Measurements from ENCODE around the gene CAMKMT.
"Not testable (repeated sequence)": the region's sequence is repeated elsewhere in the genome, so short reads cannot be mapped to it uniquely, and the experiment has no call there.

The CAMKMT gene

GRCh38 chr2:44549856-44550255, 188.1 kb downstream of the CAMKMT start:
- no peak for DNase-seq (ENCODE audit: low read depth in 2 of 2)

- no peak for DNase-seq (ENCODE audit: low read depth in 2 of 2)
These were observed 188.8 kb downstream of the CAMKMT start for GRCh38 chr2:44550561-44550960.

- DNase-seq (ENCODE audit: low read depth in 2 of 2) = no peak
These were observed 189.8 kb downstream of the CAMKMT start for GRCh38 chr2:44551497-44551896.

- DNase-seq (ENCODE audit: low read depth in 2 of 2) = no peak
These were observed 191.7 kb downstream of the CAMKMT start for GRCh38 chr2:44553456-44553855.

- no peak for DNase-seq (ENCODE audit: low read depth in 2 of 2)
These were observed 194.0 kb downstream of the CAMKMT start for GRCh38 chr2:44555700-44556099.

GRCh38 chr2:44559108-44559507, 197.4 kb downstream of the CAMKMT start:
- DNase-seq (ENCODE audit: low read depth in 2 of 2) = no peak

- peak in 1 of 2 donors; percentile 10 for DNase-seq (ENCODE audit: low read depth in 2 of 2)
These were observed 198.6 kb downstream of the CAMKMT start for GRCh38 chr2:44560352-44560751.

GRCh38 chr2:44560941-44561340, 199.2 kb downstream of the CAMKMT start:
- no peak for DNase-seq (ENCODE audit: low read depth in 2 of 2)

- no peak for DNase-seq (ENCODE audit: low read depth in 2 of 2)
These were observed 201.0 kb downstream of the CAMKMT start for GRCh38 chr2:44562737-44563136.

GRCh38 chr2:44564752-44565151, 203.0 kb downstream of the CAMKMT start:
- no peak for DNase-seq (ENCODE audit: low read depth in 2 of 2)

- DNase-seq (ENCODE audit: low read depth in 2 of 2) = no peak
These were observed 204.3 kb downstream of the CAMKMT start for GRCh38 chr2:44566059-44566458.

- no peak for DNase-seq (ENCODE audit: low read depth in 2 of 2)
These were observed 207.7 kb downstream of the CAMKMT start for GRCh38 chr2:44569491-44569890.

- DNase-seq (ENCODE audit: low read depth in 2 of 2) = no peak
These were observed 208.5 kb downstream of the CAMKMT start for GRCh38 chr2:44570271-44570670.

GRCh38 chr2:44570777-44571176, 209.0 kb downstream of the CAMKMT start:
- no peak for DNase-seq (ENCODE audit: low read depth in 2 of 2)

GRCh38 chr2:44572196-44572900, 210.6 kb downstream of the CAMKMT start:
- DNase-seq (ENCODE audit: low read depth in 2 of 2) = no peak

GRCh38 chr2:44573996-44574395, 212.2 kb downstream of the CAMKMT start:
- no peak for DNase-seq (ENCODE audit: low read depth in 2 of 2)

GRCh38 chr2:44578471-44579093, 216.8 kb downstream of the CAMKMT start:
- no peak for DNase-seq (ENCODE audit: low read depth in 2 of 2)

- DNase-seq (ENCODE audit: low read depth in 2 of 2) = no peak
These were observed 217.5 kb downstream of the CAMKMT start for GRCh38 chr2:44579115-44579836.

- DNase-seq (ENCODE audit: low read depth in 2 of 2) = no peak
These were observed 218.1 kb downstream of the CAMKMT start for GRCh38 chr2:44579837-44580230.

- DNase-seq (ENCODE audit: low read depth in 2 of 2) = no peak
These were observed 219.2 kb downstream of the CAMKMT start for GRCh38 chr2:44580875-44581515.

GRCh38 chr2:44582363-44583008, 220.7 kb downstream of the CAMKMT start:
- no peak for DNase-seq (ENCODE audit: low read depth in 2 of 2)

GRCh38 chr2:44595615-44596014, 233.9 kb downstream of the CAMKMT start:
- not testable (repeated sequence) for DNase-seq (ENCODE audit: low read depth in 2 of 2)

Data from activated CD4-positive, alpha-beta T cell treated with anti-CD3 and anti-CD28 coated beads for 24 hours (primary cell).